ENCODE results near the gene MIF4GD. TPM values are rescaled to one million over a fixed set of nuclear protein-coding genes. Genes with fewer than 3 reads are reported as not detected.

The MIF4GD gene
- total RNA-seq, 1 experiment from 2014 or later = 21.6 TPM

DNA sequence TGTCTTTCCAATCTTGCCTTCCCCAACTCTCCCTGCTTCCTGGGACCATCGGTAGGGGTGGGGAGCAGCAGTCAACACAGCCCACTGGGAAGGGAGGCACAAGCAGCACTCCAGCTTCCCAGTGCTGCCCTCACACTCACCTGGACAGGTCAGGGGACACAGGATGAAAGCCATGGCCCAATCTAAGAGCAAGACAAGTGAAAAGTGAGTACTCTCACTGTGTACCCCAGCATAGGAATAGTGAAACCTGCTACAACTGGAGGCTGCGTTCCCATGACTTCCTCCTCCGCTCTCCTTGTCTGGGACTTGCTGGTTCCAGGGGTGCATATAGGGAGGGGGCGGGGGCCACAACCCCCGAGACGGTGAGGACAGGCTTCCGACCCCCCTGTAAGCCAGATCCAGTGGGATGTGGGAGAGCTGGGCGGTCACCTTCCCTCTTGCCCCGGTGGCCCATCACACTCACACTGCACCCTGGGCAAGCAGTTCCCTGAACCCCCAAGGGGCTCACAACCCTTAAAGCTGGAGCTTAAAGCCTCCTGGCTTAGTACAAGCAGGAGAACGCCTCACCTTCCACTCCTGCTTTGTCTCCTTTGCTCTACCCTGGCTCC is 47.7 kb upstream of the MIF4GD start (continued):
- TF ChIP-seq, protein P1, sequence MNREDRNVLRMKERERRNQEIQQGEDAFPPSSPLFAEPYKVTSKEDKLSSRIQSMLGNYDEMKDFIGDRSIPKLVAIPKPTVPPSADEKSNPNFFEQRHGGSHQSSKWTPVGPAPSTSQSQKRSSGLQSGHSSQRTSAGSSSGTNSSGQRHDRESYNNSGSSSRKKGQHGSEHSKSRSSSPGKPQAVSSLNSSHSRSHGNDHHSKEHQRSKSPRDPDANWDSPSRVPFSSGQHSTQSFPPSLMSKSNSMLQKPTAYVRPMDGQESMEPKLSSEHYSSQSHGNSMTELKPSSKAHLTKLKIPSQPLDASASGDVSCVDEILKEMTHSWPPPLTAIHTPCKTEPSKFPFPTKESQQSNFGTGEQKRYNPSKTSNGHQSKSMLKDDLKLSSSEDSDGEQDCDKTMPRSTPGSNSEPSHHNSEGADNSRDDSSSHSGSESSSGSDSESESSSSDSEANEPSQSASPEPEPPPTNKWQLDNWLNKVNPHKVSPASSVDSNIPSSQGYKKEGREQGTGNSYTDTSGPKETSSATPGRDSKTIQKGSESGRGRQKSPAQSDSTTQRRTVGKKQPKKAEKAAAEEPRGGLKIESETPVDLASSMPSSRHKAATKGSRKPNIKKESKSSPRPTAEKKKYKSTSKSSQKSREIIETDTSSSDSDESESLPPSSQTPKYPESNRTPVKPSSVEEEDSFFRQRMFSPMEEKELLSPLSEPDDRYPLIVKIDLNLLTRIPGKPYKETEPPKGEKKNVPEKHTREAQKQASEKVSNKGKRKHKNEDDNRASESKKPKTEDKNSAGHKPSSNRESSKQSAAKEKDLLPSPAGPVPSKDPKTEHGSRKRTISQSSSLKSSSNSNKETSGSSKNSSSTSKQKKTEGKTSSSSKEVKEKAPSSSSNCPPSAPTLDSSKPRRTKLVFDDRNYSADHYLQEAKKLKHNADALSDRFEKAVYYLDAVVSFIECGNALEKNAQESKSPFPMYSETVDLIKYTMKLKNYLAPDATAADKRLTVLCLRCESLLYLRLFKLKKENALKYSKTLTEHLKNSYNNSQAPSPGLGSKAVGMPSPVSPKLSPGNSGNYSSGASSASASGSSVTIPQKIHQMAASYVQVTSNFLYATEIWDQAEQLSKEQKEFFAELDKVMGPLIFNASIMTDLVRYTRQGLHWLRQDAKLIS (CRISPR knock-in tag; IDR thresholded peaks at IDR 0.05; ENCODE audit: borderline replicate concordance) = no peak
- TF ChIP-seq, protein P2, sequence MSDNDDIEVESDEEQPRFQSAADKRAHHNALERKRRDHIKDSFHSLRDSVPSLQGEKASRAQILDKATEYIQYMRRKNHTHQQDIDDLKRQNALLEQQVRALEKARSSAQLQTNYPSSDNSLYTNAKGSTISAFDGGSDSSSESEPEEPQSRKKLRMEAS (CRISPR knock-in tag; IDR thresholded peaks at IDR 0.05) = no peak
- TF ChIP-seq, protein P3, sequence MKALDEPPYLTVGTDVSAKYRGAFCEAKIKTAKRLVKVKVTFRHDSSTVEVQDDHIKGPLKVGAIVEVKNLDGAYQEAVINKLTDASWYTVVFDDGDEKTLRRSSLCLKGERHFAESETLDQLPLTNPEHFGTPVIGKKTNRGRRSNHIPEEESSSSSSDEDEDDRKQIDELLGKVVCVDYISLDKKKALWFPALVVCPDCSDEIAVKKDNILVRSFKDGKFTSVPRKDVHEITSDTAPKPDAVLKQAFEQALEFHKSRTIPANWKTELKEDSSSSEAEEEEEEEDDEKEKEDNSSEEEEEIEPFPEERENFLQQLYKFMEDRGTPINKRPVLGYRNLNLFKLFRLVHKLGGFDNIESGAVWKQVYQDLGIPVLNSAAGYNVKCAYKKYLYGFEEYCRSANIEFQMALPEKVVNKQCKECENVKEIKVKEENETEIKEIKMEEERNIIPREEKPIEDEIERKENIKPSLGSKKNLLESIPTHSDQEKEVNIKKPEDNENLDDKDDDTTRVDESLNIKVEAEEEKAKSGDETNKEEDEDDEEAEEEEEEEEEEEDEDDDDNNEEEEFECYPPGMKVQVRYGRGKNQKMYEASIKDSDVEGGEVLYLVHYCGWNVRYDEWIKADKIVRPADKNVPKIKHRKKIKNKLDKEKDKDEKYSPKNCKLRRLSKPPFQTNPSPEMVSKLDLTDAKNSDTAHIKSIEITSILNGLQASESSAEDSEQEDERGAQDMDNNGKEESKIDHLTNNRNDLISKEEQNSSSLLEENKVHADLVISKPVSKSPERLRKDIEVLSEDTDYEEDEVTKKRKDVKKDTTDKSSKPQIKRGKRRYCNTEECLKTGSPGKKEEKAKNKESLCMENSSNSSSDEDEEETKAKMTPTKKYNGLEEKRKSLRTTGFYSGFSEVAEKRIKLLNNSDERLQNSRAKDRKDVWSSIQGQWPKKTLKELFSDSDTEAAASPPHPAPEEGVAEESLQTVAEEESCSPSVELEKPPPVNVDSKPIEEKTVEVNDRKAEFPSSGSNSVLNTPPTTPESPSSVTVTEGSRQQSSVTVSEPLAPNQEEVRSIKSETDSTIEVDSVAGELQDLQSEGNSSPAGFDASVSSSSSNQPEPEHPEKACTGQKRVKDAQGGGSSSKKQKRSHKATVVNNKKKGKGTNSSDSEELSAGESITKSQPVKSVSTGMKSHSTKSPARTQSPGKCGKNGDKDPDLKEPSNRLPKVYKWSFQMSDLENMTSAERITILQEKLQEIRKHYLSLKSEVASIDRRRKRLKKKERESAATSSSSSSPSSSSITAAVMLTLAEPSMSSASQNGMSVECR (CRISPR knock-in tag; IDR thresholded peaks at IDR 0.05; ENCODE audit: borderline replicate concordance) = no peak
- TF ChIP-seq SP1 (CRISPR knock-in tag; conservative IDR thresholded peaks at IDR 0.05) = no peak

DNA sequence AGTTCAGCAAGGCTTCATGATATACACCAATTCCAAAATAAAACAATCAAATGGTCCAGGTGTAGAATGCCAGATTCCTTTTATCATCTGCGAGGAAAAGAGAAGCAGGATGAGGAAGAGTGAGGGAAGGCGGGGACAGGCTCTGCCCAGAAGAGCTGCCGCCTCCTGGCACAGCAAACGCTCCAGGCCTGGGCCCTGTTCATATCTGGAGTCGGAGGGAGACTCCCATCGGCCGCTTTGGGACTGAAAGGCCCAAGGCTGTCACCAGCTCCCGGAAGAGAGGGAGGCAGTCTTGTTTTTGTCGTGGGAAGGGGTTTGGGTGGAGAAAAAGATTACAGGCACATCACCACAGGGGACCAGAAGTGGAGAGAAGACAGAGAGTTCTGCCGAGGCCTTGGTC is 47.2 kb upstream of the MIF4GD start:
- ChIA-PET CTCF (interaction anchor here (0.8 to 2.2 kb wide), 3 partner anchors 27 to 46 kb away, joined by 3 to 5 read pairs (median 5); partner anchors contain the start of gene SLC25A19), POLR2A (interaction anchor here (1.2 kb wide), 1 partner anchor 29 kb away, joined by 3 read pairs; the partner anchor contains the start of gene SLC25A19)
- Mint-ChIP-seq H3K27me3 (ENCODE audit: low read depth) (no peaks in the 10 kb centered on the region), H3K36me3 (peaks cover 24% of the 10 kb centered on the region), H3K27ac (peak overlapping the region; percentile 91), H3K4me1 (peaks cover 13% of the 10 kb centered on the region), H3K4me3 (no peak overlapping the region), H3K9me3 (no peaks in the 10 kb centered on the region)
- ATAC-seq = no peak
- no peak for DNase-seq (ENCODE audit: low spot score)
- TF ChIP-seq FOXP1 (CRISPR knock-in tag; IDR thresholded peaks at IDR 0.05; ENCODE audit: borderline replicate concordance) (no peak), IRF2 (CRISPR knock-in tag; IDR thresholded peaks at IDR 0.05; ENCODE audit: borderline replicate concordance, low read depth) (no peak)

DNA sequence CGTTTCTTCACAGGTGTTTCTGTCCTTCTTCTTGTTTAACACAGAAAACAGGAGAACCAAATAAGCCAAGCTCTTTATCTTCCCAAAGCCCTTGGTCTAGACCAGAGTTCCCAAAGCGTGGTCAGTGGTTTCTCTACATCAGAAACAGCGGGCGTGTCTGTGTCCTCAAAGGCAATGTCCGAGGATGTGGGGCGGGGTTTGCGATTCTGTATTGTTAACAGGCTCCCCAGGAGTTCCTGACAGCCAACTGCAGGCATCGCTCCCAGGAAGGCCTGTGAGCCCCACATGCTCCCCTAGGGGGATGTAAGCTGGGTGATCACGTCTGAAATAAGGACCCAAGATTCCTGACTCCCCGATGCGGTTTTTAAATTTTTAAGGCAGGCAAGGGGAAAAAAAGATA is 46.6 kb upstream of the MIF4GD start:
- TF ChIP-seq NR1H2 (CRISPR knock-in tag; IDR thresholded peaks at IDR 0.05) (no peak), ZNF263 (CRISPR knock-in tag; IDR thresholded peaks at IDR 0.05; ENCODE audit: low read depth) (no peak), CBFB (CRISPR knock-in tag; IDR thresholded peaks at IDR 0.05; ENCODE audit: low read depth) (no peak), GTF2I (CRISPR knock-in tag; conservative IDR thresholded peaks at IDR 0.05) (no peak), ZNF396 (CRISPR knock-in tag; IDR thresholded peaks at IDR 0.05; ENCODE audit: borderline replicate concordance) (no peak), GABPB1 (CRISPR knock-in tag; IDR thresholded peaks at IDR 0.05) (no peak), NR2C2 (CRISPR knock-in tag; IDR thresholded peaks at IDR 0.05) (no peak), TCF7 (CRISPR knock-in tag; IDR thresholded peaks at IDR 0.05; ENCODE audit: low read depth) (no peak), RORB (CRISPR knock-in tag; IDR thresholded peaks at IDR 0.05) (no peak), ZNF317 (CRISPR knock-in tag; IDR thresholded peaks at IDR 0.05; ENCODE audit: borderline replicate concordance, low read depth) (no peak), CREM (CRISPR knock-in tag; IDR thresholded peaks at IDR 0.05) (no peak), ZNF423 (CRISPR knock-in tag; IDR thresholded peaks at IDR 0.05) (no peak)
- TF ChIP-seq, protein P4, sequence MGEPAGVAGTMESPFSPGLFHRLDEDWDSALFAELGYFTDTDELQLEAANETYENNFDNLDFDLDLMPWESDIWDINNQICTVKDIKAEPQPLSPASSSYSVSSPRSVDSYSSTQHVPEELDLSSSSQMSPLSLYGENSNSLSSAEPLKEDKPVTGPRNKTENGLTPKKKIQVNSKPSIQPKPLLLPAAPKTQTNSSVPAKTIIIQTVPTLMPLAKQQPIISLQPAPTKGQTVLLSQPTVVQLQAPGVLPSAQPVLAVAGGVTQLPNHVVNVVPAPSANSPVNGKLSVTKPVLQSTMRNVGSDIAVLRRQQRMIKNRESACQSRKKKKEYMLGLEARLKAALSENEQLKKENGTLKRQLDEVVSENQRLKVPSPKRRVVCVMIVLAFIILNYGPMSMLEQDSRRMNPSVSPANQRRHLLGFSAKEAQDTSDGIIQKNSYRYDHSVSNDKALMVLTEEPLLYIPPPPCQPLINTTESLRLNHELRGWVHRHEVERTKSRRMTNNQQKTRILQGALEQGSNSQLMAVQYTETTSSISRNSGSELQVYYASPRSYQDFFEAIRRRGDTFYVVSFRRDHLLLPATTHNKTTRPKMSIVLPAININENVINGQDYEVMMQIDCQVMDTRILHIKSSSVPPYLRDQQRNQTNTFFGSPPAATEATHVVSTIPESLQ (CRISPR knock-in tag; IDR thresholded peaks at IDR 0.05) = no peak
- TF ChIP-seq, protein P5, sequence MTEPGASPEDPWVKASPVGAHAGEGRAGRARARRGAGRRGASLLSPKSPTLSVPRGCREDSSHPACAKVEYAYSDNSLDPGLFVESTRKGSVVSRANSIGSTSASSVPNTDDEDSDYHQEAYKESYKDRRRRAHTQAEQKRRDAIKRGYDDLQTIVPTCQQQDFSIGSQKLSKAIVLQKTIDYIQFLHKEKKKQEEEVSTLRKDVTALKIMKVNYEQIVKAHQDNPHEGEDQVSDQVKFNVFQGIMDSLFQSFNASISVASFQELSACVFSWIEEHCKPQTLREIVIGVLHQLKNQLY (CRISPR knock-in tag; IDR thresholded peaks at IDR 0.05) = no peak
- TF ChIP-seq, protein P6, sequence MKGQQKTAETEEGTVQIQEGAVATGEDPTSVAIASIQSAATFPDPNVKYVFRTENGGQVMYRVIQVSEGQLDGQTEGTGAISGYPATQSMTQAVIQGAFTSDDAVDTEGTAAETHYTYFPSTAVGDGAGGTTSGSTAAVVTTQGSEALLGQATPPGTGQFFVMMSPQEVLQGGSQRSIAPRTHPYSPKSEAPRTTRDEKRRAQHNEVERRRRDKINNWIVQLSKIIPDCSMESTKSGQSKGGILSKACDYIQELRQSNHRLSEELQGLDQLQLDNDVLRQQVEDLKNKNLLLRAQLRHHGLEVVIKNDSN (CRISPR knock-in tag; IDR thresholded peaks at IDR 0.05) = no peak
- CTCF ChIA-PET = interaction anchor here (0.8 to 1.3 kb wide), 3 partner anchors 28 to 47 kb away, joined by 3 to 5 read pairs (median 3); partner anchors contain the start of genes MIF4GD and SLC25A19
- Mint-ChIP-seq H3K27me3 (ENCODE audit: low read depth) (no peaks in the 10 kb centered on the region), H3K27ac (peak overlapping the region; percentile 77), H3K4me3 (no peak overlapping the region), H3K4me1 (peaks cover 12% of the 10 kb centered on the region), H3K9me3 (no peaks in the 10 kb centered on the region), H3K36me3 (peaks cover 21% of the 10 kb centered on the region)
- POLR2A ChIA-PET = interaction anchor here (1.2 kb wide), 1 partner anchor 28 kb away, joined by 3 read pairs; the partner anchor contains the start of gene SLC25A19
- DNase-seq (ENCODE audit: low spot score) (peak; percentile 55), ATAC-seq (peak; percentile 65)
